GM21576 (cell line): Measurements from ENCODE around the gene ROR2.

Source experiments
- ATAC-seq: cut with Tn5 transposase; IDR thresholded peaks from one replicate; pipeline ENCODE4 v1.9.1; 2021; ENCODE audit warnings: mild to moderate bottlenecking, moderate library complexity; ENCODE audit not compliant: unreplicated experiment

The ROR2 gene

DNA sequence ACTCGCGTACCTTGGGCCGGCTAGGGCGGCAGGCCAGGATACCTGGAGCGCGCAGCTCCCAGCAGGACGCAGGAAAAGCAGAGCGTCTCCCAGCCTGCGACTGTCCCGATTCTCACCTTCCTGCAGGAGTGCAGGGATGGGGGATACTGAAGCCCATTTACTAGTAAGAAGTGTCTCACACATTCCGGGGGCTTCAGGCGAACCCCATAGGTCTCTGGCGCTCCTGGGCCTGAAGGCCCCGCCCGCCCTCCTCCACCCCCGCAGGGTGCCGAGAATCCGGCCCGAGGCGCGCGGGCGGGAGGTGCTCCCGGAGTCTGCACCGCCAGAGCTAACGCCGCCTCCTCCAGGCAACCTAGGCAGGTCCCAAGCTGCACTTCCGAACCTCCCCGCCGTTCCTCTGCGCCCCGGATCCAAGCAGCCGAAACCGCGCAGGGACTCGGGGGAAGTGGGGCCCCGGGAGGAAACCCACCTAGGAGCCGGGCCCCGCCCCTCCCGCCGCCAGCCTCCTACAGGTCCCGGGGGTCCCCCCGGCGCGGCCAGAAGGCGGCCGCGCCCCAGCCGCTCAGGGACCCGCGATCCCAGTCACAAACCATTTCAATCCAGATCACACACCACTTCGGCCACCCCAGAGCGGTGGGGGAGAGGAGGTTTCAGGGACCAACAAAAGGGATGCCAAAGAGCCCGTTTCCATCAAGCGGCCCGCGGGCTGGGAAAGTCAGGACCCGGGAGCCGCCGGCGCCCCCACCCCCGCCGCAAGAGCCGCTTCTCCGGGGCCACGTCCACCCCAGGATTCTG lies 1.2 kb downstream of the ROR2 start:
- ATAC-seq, result no peak

DNA sequence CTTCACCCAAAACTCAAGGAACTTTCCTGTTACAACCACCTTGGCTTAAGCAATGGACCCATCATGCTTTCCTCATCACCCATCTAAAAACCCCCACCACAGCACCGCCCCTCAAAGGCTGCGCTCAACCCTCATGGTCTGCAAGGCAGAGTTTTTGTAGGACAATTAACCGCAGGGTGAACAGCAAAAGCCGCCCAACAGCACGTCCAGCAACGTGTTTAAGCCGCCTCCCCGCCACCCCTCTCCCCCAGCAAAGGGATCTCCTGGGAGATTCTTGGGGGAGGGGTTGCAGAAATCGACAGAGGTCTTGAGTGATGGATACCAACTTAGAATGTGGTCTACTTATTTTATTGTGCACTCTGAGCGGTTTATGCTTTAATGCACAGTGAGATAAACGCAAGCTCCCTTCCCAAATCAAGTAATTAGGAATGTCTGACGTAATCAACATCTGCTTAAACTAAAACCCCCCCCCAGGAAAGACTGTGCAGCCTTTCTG lies 1.9 kb downstream of the ROR2 start:
- no peak for ATAC-seq

DNA sequence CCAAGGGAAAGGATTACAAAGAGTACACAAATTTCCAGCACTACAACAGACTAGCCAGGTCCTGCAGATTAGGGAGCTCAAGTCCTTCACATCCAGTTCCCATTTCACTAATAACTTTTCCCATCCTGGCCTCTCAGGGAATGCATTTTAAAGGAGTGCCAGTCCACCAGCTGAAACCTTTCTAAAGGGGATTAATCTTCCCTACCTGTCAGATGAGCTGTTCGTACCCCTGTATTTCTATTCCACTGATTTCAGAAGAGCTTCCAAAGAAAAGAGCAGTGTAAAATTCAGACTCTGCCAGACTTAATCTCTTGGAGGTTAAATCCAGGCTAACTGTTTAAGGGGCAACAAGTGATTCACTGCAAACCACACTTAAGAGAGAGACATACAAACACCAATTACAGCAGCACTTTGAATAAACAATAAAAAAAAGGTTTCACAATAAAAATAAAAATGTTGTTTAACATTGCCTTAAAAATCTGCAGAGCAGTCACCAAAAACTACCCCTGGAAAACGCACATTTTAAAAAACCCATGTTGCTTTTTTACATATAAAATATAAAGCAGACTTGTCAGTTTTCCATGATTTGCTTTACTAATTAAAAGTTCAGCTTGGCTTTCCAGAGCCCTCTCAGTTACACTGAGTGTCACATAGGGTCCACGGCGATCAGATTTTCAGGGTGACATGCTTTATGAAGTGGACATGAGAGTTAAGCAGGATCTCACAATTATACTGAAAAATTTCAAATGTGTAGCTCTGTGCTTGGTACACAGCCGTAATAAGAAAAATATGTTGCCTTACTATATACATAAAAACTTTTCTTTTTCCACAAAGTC lies 3.2 kb downstream of the ROR2 start:
- no peak for ATAC-seq

DNA sequence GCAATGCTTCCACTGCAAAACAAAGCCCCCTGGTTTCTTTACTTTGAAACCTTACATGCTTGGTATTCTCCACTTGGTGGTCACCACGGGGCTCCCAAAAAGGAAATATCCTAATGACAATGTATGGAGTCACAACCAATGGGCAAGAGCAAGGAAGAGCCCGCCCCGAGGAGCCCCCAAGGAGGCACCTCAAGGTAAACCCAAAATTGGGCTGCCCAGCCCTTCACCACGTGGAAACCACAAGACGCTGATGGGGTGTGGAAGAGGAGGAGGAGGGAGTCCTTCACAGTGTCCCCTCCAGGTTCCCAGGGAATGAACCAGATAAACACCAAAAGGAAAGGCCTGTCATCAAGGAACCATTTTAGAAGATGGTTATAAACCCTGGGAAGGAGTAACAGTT lies 3.8 kb downstream of the ROR2 start:
- no peak for ATAC-seq

DNA sequence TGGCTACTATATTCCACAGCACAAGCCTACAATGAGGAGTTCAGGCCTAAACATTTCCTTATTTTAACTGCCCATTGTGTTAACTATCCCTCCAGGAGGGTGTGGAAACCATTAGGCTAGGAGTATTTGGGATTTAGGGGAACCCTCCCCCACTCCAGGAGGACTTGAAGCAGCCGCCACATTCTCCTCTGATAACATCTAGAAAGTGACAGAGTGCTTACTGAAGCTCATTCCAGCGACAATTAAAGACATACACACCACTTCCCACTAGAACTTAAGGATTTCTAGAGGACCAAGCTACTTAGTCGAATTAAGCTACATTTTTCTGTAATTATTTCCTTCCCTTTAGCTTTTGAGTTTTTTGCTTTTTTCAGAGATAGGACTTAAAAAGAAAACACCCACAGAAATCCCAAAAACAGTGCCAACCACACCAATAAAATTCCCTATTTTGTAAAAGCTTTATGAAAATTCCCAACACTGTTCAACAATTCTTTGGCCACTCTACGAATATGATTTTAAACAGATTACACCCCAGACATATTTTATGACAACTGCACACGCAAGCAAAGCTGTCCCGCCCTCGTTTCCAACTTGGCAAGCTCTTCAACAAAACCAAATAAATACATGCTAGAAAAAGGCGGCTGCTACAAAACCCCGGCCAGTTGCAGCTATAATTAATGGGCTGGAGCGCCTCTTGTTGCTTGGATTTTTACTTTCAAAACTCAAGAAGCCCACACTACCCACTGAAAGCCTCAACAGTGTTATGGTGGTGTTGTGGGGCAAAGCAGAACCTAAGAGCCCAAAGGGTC lies 4.5 kb downstream of the ROR2 start:
- no peak for ATAC-seq

DNA sequence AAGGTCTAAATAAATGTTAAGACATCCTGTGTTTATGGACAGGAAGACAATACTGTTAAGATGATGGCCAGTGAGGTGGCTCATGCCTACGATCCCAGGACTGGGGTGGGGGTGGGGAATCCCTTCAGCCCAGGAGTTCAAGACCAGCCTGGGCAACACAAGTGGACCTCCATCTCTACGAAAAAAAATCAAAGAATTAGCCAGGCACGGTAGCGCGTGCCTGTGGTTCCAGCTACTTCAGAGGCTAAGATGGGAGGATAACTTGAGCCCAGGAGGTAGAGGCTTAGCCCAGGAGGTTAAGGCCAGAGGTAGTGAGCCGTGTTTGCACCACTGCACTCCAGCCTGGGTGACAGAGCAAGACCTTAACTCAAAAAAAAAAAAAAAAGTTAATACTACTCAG lies 5.3 kb downstream of the ROR2 start:
- ATAC-seq, result no peak

DNA sequence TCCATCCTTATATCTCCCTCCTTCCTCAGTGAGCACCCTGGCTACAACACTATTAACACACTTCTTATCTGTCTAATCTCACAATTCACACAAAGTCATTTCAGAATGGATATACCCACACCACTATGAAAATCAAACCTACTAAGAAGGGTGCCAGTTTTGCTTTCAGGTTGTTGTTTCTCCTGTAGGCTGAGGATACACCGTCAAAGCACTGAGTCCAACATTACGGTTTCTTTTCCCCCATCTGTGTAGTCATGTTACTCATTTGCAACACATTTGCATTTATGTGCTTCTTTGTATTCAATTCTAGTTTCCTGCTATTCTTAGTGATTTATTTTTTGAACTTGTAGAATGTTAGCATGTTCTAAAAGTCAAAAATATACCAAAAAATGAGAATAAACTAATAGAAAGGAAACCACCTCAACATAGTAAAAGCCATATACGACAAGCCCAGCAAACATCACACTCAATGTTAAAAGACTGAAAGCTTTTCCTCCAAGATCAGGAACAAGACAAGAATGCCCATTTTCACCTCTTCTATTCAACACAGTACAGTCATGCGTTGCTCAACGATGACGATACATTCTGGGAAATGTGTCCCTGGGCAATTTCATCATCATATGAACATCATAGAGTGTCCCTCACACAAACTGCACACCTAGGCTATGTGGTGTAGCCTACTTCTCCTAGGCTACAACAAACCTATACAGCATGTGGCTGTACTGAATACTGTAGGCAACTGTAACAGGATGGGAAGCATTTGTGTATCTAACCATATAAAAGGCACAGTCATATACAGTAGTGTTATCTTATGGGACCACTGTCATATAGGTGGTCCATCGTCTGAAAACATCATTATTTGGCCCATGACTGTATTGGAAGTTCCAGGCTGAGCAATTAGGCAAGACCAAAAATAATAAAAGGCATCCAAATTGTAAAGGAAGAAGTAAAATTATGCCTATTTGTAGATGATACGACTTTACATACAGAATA lies 6.3 kb downstream of the ROR2 start:
- no peak for ATAC-seq

DNA sequence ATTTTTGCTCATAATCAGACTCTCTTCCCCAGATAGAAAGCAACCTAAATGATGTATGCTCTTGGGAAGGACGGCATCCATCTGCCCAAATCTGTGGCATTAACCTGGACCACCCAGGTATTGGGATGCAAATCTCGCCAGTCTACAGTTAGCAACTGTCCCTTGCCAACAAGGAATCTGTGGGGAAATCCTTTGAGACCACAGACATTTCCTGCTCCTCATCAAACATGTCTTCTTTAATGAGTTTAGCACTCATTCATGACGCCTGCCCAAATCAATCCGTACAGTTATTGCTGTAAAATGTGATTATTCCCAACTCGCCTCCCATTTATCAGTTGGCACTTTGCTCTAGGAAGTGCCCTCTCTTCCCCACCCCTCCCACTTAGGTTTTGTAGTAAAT lies 7.8 kb downstream of the ROR2 start:
- ATAC-seq, result no peak

DNA sequence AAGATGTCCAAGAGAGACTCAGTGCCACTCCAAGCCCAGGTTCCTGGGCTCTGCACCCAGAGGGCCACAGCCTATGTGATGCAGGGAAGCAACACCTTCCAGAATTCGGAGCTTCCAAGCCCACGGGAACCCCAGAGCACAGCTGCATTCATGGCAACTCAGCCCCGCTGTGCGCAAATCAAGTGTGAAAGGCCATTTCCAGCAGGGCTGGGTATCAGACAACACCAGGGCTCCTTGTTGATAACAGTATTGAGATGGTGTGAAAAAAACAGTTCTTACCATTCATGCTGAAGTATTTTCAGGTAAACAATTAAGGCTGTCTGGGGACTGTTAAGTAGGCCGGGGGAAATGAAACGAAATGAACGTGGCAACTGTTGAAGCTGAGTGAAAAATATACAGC lies 10.1 kb downstream of the ROR2 start:
- ATAC-seq, result no peak

DNA sequence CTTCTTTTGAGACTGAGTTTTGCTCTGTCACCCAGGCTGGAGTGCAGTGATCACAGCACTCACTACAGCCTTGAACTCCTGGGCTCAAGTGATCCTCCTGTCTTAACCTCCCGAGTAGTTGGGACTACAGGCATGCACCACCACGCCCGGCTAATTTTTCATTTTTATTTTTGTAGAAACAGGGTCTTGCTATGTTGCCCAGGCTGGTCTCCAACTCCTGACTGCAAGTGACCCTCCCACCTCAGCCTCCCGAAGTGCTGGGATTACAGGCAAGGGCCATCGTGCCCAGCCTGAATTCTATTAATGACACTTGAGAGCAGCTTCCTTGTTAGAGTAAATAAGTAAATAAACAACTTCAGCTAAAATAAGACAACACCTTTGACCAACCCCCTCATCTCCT lies 12.3 kb downstream of the ROR2 start:
- no peak for ATAC-seq

DNA sequence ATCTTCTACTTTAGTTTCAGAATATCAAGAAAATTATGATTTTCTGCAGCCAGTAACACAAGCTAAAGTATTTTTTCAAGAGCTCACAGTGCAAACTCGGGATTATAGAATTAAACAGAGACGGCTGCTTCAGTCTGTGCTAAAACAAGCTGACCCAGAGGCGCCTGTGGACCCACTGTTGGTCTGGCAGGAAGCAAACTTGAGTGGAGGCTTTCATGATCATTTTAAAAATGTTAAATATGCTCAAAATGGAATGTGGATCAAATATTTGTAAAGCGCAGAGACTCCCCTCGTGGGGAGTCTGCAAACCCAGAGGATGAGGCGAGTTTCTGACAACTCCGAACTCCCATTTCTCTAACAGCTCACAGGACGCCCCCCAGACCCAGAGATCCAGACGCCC lies 13.0 kb downstream of the ROR2 start:
- ATAC-seq, result no peak

DNA sequence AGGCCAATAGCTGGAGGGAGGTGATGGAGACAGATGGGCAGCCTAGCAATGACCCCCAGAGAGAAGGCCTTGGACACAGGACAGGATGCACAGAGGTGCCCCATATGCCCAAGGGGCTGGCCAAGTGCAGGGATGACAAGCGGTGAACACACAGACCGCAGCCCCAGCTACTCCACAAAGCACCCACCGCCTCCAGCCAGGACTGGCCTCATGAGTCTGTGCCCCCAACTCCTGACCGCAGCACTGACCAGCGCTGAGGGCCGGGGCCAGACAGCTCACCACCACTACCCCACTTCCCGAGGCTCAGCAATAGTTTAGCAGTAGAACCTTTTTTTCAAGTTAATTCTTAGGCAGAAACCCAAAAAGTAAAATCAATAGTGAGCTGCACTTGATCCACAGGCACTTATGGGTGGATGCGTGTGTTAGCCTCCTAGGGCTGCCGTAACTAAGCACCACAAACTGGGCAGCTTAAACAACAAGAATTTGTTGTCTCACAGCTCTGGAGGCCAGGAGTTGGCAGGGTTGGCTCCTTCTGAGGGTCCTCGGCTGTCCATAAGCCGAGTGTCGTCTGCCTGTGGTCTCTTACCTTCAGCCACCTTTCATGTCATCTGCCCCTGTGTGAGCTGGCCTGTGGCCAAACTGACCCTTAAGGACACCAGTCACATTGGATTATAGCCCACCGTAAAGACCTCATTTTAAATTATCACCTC lies 14.1 kb downstream of the ROR2 start:
- no peak for ATAC-seq

DNA sequence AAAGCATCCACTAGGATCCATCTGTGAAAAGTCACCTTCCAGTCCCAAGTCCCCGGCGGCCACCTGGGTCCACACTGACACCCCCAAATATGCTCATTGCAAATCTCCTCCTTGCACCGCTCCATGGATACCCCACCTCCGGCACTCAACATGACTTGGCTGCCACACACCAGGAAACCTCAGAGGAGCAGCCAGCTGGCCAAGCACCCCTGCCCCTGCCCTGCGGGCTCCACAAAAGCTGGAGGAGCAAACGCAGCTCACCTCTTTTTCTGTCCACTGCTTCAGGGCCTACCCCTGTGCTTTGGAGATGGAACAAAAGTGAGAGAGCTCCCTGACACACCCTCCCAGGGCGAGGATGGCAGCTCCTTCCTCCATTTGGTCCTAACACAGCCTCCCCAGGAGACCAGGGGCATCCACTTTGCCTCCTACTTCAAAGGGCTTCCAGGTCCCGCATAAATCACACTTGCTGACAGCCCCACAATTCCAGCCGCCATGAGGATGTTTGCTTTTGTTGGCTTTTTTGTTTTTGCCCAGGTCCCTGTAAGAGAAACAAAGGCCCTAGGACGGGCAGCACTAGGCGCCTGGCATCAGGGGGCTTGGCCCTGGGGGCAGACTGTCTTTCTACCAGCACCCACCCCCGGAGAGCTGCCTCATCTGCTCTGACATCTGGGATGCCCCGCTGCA lies 14.8 kb downstream of the ROR2 start:
- ATAC-seq, result no peak

DNA sequence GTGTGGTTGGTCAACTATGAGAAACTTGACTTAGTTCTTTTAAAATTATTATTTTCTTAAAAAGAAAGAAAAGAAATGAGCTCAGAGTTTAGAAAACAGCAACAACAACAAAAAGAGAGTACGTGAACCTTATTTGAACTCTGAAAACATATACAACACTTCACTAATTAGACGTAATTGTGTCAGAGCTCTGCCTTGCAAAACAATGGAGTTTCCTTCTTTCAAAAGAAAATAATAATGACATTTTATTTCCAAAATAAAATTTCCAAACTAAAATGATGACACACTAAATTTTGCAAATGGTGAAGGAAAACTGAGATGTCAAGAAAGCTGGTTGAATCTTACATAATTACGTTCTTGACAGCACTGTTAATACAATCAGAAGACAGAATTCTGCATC lies 15.4 kb downstream of the ROR2 start:
- ATAC-seq, result no peak

DNA sequence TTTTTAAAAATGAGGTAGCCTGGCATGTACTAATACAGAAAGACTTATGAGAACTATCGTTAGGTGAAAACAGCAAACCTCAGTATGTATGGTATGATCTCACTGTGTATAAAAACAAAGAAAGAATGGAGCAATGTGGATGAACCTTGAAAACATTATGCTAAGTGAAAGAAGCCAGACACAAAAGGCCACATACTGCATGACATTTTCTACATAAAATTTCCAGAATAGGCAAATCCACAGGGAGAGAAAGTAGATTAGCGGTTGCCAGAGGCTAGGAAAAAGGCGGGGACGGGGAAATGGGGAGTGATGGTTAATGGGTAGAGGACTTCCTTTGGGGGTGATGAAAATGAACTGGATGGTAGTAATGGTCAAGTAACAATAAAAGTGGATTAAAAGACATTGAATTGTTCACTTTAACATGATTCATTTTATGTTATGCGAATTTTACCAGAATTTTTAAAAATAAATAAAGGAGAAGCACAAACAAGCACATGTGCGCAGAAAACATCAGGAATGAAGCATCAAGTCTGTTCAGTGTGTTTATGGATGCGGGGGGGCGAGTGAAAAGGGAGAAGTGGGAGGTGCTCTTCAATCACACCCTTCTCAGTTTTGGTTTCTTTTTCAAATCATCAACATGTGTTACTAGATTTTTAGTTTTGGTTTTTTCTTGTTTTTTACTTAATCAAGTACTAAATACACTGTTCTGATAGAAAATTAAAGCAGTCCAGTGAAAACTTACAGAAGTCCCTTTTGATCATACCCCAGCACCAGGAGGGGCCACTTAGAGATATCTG lies 16.3 kb downstream of the ROR2 start:
- no peak for ATAC-seq

DNA sequence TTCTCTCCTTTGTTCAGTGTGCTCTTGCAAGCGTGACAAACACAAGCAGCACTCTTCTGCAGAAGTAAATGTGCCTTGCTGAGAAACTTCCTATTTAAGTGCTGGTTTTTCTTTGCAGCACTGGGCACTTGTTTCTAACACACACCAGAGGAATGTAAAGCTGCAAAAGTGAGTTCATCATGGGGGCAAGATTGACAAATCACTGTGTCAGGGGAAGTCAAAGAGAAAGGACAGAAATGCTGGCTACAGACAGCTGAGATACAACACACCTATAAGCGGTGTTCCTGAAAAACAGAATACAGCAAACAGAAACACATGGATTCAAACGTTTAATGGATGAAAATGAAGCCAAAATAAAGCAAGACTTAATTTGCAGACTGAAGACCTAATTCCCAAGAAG lies 19.6 kb downstream of the ROR2 start:
- no peak for ATAC-seq

DNA sequence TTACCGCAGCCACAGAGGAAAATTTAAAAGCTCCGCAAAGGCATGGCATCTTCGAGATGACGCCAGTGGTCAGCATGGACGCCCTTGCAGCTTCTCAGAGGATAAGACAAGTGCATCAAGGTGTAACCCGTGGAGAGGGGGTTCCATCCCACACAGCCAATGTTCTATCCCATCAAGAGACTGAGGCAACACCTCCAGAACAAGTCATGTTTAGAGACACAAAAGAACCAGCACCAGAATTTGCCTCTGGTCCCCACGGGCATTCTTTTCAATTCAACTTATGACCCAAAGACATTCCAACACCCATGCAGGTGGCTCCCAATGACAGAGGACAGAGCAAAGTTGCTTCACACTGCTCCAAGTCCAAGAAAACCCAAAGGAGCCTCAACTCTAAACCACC lies 20.7 kb downstream of the ROR2 start:
- ATAC-seq, result no peak

DNA sequence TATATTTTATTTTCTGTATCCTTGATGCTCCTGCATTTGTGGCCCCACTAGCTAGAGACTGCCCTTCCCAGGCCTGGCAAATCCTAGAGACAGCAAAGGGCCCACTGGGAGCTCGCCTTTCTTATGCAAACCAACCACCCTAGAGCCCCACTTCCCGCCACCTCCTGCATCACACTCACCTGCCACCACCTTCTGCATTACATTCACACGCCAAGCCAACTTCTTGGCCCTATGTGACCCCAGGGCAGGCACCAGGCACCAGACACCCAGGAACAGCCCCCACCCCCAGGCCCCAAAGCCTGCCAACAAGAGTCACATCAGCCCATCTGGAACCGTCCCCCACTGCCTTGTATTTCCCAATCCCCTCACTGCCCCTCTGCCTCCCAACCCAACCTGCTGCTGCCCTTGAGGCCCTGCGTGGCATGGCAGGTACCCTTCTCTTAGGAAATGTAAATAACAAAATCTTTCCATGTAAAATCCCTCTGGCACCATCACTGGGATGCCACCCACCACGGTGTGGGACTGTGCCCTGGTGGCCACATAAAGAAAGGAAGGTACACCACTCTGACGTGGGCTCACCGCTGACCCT lies 22.0 kb downstream of the ROR2 start:
- ATAC-seq, result no peak
